ENCODE results near the gene VPS11. TPM values are rescaled to one million over a fixed set of nuclear protein-coding genes. Genes with fewer than 3 reads are reported as not detected.
"Not testable (repeated sequence)": the region's sequence is repeated elsewhere in the genome, so short reads cannot be mapped to it uniquely, and the experiment has no call there.

The VPS11 gene
- 13.5 and 16.5 TPM in 2 replicates for total RNA-seq (2014; rRNA removed; shearing (Covaris generic))

DNA sequence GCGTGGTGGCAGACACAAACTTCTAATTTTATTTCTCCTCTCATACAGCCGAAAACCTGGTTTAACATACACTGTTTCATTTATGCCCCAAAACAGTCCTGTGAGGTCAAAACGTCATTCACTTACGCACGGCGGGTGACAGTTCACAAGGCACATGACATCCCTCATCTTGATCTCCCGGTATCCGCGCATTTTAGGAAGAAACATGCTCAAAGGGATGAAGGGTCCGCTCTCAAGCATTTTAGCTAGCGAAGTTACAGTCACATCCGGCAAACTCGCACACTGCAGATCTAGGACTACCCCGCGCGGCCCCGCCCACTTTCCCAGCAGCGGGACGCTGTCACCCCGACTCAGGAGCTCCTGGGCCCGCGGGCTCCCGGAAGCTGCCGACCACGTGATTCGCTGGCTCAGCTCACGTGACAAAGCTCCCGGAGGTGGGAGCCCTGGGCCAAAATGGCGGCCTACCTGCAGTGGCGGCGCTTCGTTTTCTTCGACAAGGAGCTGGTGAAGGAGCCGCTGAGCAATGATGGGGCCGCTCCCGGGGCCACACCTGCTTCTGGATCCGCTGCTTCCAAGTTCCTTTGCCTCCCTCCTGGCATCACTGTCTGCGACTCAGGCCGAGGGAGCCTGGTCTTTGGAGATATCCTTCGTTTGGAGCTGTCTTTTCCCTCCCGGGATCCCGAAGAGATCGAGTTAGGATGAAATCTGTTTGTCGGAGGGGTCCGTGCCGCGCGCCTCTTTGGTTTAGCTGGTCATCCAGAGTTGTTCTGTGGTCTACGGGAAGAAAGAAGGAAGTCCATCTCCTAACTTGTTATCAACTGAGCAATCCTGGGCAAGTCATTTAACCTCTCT, at the start of gene VPS11:
VPS11 (plus strand) TSS at position 448 of the 852 bp plus-strand sequence; CDS start at position 454, 6 bp downstream.
- DNase-seq (ENCODE audit: low spot score): peak; percentile 85

DNA sequence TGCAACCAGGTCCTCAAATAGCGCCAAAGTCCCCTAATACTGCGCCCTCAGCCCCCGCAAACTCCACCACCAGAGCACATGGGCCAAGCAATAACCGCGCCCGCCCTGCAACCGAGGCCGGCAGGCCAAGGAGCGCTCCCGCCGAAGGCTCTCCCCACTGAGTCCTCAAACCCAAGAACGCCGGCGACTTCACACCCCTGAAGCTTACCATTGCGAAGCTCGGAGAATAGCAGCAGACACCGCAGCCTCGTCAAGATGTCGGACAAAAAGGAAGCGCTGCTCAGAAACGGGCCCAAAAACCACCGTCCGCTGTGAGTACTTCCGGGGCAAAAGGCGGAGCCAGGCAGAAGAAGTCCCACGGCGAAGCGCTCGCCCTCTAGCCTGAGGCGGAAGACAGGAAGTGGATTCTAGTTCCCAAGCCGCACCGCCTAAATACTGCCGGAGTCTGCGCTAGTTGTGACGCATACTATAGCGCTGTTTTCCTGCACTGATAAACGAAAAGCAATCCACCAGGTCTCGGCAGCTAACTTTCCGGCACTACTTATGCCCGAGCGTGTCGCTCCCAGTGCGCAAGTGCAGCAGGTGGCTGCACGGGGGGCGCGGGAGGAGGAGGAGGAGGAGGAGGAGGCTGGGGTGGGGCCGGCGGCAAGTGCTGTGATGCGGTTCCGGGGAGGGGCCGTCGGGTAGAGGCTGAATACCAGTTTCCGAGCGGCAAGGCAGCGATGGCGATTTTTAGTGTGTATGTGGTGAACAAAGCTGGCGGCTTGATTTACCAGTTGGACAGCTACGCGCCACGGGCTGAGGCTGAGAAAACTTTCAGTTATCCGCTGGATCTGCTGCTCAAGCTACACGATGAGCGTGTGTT, 49.3 kb upstream of the VPS11 start, which contains the start of the genes RPS25 and TRAPPC4:
RPS25 (minus strand) TSS at position 270 of the 865 bp plus-strand sequence; CDS start at position 211, 59 bp downstream.
TRAPPC4 (plus strand) TSS at position 693 of the 865 bp plus-strand sequence; CDS start at position 723, 30 bp downstream.
- DNase-seq (ENCODE audit: low spot score): peak; percentile 90

DNA sequence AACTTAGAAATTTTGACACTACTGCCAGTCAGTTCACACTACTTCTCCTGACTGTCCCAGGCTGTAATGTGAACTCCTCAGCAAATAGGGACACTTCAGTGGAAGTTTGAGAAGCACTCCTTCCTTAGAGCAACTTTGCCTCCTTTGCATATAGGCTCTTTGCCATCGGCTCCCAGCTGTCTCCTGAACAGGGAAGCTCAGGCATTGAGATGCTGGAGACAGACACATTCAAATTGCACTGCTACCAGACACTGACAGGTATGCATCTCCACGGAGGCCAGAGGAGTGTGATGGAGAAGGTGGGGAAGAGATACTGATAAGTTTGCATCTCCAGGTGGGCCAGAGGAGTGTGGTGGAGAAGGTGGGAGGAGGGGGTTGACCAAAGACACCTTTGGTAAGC, 47.6 kb upstream of the VPS11 start:
- no peak for DNase-seq (ENCODE audit: low spot score)

DNA sequence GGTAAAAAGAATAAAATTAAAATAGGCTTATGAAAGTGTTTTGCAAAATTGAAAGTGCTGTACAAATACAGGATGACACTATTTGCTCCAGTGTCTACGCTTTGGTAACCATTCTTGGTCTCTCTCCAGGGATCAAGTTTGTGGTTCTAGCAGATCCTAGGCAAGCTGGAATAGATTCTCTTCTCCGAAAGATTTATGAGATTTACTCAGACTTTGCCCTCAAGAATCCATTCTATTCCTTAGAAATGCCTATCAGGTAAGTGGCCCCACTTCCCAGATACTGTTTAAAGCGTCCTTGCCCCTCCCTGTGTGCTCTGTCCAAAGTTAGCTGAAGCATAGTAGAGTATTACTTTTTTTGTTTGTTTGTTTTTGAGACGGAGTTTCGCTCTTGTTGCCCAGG, 46.0 kb upstream of the VPS11 start:
- no peak for DNase-seq (ENCODE audit: low spot score)

DNA sequence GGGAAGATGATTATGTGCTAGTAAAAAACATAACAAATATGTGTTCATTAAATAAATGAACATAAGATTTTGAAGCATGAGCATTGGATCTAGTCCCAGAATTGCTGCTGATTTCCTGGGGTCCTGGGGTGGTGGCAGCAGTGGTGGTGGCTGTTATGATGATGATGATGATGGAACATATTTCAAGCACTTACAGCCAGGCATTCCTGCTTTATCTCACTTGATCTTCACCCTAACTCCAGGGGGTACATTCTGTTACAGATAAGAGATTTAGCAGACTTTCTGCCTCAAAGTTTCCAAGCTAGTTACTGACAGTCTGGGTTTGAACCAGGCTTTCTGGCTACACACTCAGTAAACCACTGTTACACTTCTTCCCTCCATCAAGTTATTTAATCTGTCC, 43.9 kb upstream of the VPS11 start:
- peak; percentile 38 for DNase-seq (ENCODE audit: low spot score)

DNA sequence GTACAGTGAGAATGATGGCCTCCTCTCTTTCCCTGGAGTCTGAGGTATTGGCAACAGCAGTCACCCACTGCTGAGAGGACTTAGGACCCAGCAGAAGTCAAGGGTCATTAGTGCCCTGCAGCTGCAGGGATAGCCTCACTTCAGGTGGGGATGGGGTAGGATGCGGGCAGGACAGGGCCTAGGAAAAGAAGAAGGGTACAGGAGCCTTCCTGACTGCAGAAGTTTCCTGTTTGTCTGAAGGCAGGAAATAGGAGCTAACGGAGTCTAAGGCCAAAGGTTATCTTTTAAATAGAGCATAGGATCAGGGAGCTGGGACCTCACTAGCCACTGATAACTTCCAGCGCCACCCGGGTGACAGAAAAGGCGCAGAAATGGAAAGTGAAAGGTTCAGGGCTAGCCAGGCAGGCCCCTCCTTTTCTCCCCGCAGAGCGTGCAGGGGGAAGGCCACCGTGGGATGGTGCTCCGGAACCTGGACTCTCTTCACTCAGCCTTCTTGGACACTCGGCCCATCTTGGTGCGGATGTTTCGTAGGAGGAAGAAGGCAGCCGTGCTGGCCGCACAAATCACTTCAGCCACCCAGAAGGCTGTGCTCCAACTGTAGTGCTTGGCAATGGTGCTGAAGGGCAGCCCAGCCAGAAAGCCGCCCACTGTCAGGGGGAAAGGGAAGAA, 43.1 kb upstream of the VPS11 start:
- no peak for DNase-seq (ENCODE audit: low spot score)

DNA sequence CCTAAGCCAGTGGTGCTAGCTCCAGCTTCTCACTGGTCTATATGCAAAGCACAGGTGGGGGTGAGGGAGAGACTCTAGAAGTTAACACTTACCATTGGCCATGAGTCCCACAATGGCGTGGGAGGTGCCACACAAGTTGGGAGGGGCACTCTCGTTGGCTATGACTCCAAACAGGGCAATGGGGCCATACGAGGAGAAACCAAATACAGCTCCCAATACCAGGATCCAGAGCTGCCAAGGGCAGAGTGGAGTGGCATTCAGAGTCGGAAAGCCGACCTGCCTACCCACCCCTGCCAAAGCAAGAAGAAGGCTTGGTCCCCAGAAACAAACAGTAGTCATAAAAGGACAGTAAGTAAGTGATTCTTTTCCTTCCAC, 42.5 kb upstream of the VPS11 start:
- DNase-seq (ENCODE audit: low spot score): no peak

DNA sequence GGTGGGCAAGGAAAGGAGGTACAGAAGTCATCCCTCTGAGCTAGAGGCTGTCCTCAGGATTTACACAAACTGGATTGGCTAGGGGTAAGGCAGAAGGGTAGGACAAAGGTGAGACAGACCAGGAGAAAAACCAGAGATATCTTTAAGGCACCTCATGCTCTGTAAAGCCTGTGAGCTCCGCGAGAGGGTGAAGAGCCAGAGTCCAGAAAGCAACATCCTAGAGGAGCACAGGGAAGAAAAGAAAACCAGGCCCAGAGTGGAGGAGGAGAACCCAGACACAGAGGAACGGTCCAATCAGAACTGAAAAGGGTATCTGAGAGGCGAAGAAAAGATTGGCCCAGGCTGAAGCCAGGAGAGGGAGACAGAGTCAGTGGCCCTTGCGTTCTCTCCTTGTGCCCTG, 42.1 kb upstream of the VPS11 start:
- DNase-seq (ENCODE audit: low spot score): no peak

DNA sequence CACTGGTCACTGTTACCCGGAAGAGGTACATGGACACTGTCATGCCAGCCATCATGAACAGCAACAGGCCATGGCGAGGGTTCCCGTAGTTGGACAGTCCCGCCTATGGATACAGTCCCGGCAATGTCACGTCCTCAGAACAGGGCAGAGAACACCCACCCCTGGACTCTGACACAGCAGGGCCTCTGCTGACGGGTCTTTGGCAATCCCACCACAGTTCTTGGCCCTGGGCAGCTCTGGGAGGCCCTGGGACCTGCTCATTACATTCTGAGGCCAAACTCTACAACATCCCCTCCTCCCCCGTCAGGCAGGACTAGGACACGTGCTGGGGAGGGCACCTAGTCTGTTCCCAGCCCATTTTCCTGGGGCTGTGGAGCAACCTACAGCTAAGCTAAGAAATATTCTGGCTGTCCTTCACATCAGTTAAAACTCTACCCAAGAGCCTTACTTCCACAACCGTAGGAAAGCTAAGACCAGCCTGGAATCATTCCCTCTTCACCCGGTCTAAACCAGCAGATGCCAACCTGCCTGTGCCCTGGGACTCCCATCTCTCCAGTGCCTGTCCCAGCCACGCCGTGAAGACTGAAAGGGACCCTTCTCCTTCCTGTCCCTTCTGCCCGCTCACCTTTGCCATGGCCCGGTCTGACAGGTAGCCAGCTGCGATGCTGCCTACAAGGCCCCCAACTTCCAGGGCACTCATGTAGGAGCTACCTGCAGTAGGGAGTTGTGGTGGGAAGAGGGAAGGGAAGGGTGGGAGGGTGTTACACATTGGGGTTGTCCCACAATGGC, 41.4 kb upstream of the VPS11 start:
- DNase-seq (ENCODE audit: low spot score): no peak

DNA sequence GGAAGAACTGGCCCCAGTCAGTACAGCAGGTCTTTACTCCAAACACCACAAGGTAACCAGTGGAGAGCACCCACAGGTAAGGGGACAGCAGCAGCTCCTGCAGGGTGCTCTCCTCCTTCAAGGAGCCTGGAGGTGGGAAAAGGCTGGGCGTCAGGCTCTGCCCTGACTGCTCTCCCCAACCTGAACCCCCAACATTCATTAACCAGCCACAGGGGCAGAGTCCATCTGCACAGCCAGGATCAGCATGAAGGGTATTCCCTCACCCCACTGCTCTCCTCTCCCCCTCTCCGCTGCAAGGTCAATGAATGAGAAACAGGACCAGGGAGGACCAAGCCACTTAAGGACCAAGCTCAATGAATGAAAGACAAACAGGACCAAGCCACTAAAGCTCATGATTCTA, 40.6 kb upstream of the VPS11 start:
- DNase-seq (ENCODE audit: low spot score): no peak

DNA sequence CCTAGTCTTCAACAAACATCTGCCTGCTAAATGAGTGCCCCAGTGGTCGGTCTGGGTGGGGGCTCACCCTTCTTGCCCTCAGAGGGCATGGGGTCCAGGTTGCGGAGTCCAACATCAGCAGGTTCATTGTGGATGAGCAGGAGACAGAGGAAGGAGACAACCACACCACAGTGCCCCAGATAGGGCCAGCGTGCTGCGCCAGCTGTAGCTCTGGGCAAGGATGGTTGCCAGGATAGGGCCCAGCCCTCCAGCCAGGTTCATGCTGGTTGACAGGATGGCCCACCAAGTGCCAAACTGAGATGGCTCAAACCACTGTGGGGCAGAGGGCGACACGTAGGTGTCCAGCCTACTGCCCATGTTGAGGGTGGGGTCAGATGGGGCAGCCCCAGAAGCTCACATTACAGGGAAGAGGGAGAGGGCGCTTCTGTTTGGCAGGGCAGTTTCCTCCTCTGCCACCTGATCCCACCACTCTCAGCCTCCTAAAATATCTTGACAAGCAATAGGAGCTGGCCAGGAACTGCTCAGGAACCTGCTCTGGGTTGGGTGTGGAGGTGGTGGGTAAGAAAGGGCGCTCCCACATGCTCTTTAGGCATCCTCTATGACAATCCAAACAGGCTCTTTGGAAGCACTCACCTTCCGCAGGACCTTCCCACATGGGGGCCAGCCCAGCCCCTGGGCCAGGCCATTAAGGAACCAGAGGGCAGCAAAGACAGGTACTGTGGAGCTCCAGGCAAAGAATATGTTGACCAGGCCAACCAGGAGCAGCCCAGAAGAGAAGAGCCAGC, 39.9 kb upstream of the VPS11 start:
- no peak for DNase-seq (ENCODE audit: low spot score)

DNA sequence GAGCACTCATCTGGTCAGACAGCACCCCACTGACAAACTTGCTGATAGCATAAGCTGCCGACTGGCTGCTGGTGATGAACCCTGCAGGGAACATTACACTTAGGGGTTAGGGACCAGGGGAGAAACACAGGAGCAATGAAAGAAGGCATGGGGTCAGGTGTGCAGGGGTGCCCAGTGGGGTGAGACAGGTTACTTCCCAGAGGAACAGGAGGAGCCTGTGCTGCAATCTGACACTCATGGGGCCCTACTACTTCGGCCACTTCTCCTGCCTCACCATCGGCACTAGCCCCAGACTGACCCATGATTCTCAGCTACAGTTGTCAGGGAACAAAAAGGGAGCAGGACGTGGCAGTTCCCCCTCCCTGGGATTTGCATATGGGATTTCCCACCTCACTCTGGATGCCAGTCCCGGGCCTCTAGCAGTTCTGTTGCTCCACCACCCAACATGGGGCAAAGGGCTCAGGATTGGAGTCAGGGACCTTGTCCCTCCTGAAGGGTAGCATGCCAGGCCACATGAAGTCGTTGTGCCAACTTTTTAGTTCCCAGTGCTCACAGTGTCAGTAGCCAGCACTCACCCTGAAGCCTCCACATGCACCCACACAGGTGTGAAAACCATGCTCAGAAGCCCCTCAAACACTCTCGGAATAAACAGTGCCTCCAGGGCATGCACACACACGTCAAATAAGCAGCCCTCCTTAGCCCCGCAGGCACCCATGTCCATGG, 39.1 kb upstream of the VPS11 start:
- DNase-seq (ENCODE audit: low spot score): no peak

DNA sequence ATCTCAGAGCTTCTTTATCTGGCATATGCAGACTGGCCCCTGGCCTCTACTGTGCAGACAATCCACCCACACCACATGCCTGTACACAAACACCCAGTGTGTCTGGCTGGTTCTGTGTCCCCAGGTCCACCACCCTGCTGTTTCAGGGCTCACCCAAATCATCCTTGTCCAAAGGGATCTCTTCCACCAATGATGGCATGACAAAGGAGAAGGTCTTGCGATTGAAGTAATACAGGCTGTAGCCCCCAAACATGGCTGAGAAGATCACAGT, 38.6 kb upstream of the VPS11 start:
- DNase-seq (ENCODE audit: low spot score): no peak

DNA sequence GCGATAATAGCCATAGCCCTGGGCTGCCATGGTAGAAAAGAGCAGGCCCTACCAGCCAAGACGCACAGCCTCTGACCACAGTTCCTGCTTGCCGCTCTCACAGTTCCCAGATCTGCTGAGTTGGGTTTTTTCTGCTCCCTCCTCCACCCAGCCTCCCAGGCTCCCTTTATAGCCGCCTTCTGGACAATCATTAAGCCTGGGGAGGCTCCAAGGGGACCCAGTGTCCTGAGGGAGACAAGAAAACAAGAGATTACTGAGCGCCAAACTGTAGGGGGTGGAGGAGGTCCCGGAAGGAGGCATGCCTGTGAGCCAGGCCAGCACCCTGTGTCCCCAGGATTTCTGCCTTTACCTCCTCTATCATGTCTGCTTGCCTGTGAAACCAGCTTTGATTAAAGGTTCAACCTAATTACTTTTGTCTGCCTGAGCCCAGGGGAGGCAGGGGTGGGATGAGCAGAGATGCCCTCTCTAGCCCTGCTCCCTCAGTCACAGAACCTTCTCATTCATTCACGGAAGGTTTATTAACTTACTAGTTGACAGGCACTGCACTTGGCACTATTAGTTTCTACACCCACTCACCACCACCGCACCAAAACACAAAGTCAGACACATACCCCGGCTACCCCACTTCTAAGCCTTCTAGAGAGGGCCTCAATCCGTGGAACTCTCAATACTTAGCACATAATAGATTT, 38.1 kb upstream of the VPS11 start:
- no peak for DNase-seq (ENCODE audit: low spot score)

DNA sequence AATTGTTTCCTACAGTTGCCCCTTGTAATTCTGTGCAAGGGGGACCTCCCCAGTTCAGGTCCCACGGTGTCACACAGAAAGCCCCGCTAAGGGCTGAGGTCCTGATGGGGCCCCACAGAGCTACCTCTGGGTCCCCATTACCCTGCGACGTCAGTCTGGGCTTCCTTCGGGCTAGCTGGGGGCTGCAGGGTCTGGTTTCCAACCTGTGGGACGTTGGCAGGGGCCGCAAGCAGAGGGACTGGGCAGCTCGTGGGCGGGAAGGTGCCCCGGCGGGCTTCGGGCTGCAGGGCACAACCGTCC, 37.6 kb upstream of the VPS11 start:
- DNase-seq (ENCODE audit: low spot score): no peak

DNA sequence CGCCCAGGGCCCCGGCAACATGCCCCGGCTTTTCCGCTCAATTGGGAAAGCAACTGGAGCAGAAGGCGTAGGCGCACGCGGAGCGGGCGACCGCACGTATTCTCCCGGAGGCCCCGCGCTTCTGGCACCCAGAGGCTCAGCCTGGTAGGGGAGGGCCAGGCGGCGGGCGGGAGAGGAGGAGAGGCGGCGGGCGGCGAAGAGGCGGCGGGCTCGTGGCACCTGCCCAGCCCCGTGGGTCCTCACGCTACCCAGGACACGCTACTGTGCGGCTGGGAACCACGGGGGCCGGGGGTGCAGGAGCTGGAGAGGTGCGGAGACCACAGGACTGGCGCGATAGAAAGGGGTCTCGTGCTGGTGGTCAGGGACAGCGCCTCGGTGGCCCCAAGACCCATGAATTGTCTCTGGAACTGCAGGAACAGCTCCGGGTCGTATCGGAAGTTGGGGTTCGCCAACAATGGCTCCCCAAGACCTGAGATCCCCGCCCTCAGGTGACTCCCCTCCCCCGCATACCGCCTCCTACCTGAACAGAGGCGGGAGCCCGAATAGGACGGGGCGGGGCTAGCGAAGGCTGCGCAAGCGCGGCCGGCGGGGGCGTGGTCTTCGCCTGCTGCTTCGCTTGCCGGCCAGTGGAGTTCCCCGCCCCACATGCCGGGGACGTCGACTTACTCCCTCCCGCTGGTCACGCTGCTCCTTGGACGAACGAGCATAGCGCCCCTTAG, 37.1 kb upstream of the VPS11 start, which contains the start of gene SLC37A4:
SLC37A4 (minus strand) TSS at position 549 of the 719 bp plus-strand sequence.
- peak; percentile 83 for DNase-seq (ENCODE audit: low spot score)

DNA sequence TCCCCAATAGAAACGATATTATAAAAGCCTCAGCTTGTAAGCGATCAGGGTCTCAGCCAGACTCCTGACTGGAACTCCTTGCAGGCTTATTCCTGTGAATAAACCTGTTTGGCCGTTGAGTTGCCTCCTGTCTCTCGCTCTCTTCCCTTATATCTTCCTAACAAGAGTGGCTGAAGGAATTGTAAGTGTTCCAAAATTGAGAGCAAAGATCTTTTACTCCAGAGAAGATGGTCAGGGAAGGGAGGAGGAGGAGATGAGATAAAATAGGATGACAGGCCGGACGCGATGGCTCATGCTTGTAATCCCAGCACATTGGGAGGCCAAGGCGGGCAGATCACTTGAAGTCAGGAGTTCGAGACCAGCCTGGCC, 35.7 kb upstream of the VPS11 start:
- DNase-seq (ENCODE audit: low spot score): no peak

DNA sequence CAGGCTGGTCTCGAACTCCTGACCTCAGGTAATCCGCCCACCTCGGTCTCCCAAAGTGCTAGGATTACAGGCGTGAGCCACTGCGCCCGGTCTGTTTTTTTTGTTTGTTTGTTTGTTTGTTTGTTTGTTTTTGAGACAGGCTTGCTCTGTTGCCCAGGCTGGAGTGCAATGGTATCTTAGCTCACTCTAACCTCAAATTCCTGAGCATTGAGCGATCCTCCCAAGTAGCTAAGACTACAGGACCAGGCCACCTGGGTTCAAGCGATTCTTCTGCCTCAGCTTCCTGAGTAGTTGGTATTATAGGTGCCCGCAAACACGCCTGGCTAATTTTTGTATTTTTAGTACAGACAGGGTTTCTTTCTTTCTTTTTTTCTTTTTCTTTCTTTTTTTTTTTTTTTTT, 34.2 kb upstream of the VPS11 start:
- not testable (repeated sequence) for DNase-seq (ENCODE audit: low spot score)

DNA sequence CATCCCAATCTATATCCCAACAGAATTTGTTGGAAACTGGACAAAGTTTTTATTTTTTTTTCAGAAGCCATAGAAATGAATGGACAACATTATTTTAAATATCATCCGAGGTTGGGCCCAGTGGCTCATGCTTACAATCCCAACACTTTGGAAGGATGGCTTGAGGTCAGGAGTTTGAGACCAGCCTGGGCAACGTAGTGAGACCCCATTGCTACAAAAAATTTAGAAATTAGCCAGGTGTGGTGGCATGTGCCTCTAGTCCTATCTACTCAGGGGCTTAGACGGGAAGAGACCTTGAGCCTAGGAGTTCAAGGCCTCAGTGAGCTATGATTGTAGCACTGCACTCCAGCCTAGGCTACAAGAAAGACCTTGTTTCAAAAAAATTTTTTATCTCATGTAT, 32.8 kb upstream of the VPS11 start:
- DNase-seq (ENCODE audit: low spot score): no peak

All from A172 (cell line).